ENCODE measurements around the gene CCDC148. TPM values are rescaled to one million over a fixed set of nuclear protein-coding genes. Genes with fewer than 3 reads are reported as not detected.
A peak's percentile ranks its signal among the peaks of the same experiment; 100 is the strongest.

CCDC148 gene
- polyA plus RNA-seq, 3 donors = not detected

- Histone ChIP-seq H3K27me3 (ENCODE audit: control insufficient read depth in 2 of 2, insufficient read depth in 2 of 2, low read length in 2 of 2) (no peaks in the 10 kb centered on the region), H4K20me1 (ENCODE audit: insufficient read depth, low read length) (no peaks in the 10 kb centered on the region), H3K4me1 (ENCODE audit: control insufficient read depth in 1 of 2, insufficient read depth in 2 of 2, low read length in 2 of 2) (peaks cover 4 to 15% of the 10 kb centered on the region in 2 donors), H3K27ac (ENCODE audit: low read depth in 1 of 2, low read length in 2 of 2) (no peak overlapping the region), H3K4me3 (replicated peaks in 1 of 3; ENCODE audit: low read depth in 2 of 3, low read length in 3 of 3) (no peak overlapping the region), H3K9ac (ENCODE audit: insufficient read depth, low read length, poor library complexity, severe bottlenecking) (no peak overlapping the region), H3K36me3 (replicated peaks in 1 of 2; ENCODE audit: control insufficient read depth in 1 of 2, insufficient read depth in 2 of 2, low read length in 2 of 2) (no peaks in the 10 kb centered on the region), H3K4me2 (replicated peaks; ENCODE audit: extremely low read depth, low read length, poor library complexity, severe bottlenecking) (no peak overlapping the region), H3K9me3 (replicated peaks in 1 of 2; ENCODE audit: control insufficient read depth in 1 of 2, insufficient read depth in 1 of 2, low read length in 2 of 2) (no peaks in the 10 kb centered on the region), H2AFZ (ENCODE audit: insufficient read depth, low read depth, low read length, poor library complexity, severe bottlenecking) (no peak overlapping the region), H3K79me2 (ENCODE audit: insufficient read depth, low read length) (no peaks in the 10 kb centered on the region)
- Mint-ChIP-seq H3K4me3 (no peak overlapping the region), H3K36me3 (no peaks in the 10 kb centered on the region), H3K9me3 (no peaks in the 10 kb centered on the region), H3K27me3 (ENCODE audit: low read depth in 3 of 3) (peaks cover 0 to 2% (median 0%) of the 10 kb centered on the region in 3 donors), H3K27ac (no peak overlapping the region), H3K4me1 (peaks cover 17% of the 10 kb centered on the region)
- DNase-seq = no peak
- no CpG with 5 or more reads among the region's 2 CpGs for WGBS (ENCODE audit: insufficient coverage)
- no peak for TF ChIP-seq CTCF (IDR thresholded peaks at IDR 0.05)
- intact Hi-C loops (cut with micrococcal nuclease) = no loop called here
These were observed 263.8 kb downstream of the CCDC148 start for GRCh38 chr2:158192515-158193443.

- DNase-seq = no peak
- TF ChIP-seq CTCF (IDR thresholded peaks at IDR 0.05) = no peak
These were observed 265.3 kb downstream of the CCDC148 start for GRCh38 chr2:158191076-158191895.

More at GRCh38 chr2:158191076-158191895, 265.3 kb downstream of the CCDC148 start:
- H3K4me1 ChIP-seq (ENCODE audit: control insufficient read depth in 1 of 2, insufficient read depth in 2 of 2, low read length in 2 of 2) = peaks cover 0 to under 1% of the 10 kb centered on the region in 2 donors
- no peaks in the 10 kb centered on the region for H3K36me3 ChIP-seq (replicated peaks in 1 of 2; ENCODE audit: control insufficient read depth in 1 of 2, insufficient read depth in 2 of 2, low read length in 2 of 2)
- intact Hi-C loops (cut with micrococcal nuclease) = no loop called here
- no peak overlapping the region for H3K4me3 ChIP-seq (replicated peaks in 1 of 3; ENCODE audit: low read depth in 2 of 3, low read length in 3 of 3)
- H3K4me1 Mint-ChIP-seq = peaks cover 4% of the 10 kb centered on the region
- no peaks in the 10 kb centered on the region for H4K20me1 ChIP-seq (ENCODE audit: insufficient read depth, low read length)
- peak overlapping the region in 1 of 7 donors; percentile 2 for H3K27ac Mint-ChIP-seq
- no peak overlapping the region for H3K4me3 Mint-ChIP-seq
- H3K27ac ChIP-seq (ENCODE audit: low read depth in 1 of 2, low read length in 2 of 2) = no peak overlapping the region
- 60% methylated on average over 1 of the region's 7 CpGs for WGBS (ENCODE audit: insufficient coverage)
- no peak overlapping the region for H3K9ac ChIP-seq (ENCODE audit: insufficient read depth, low read length, poor library complexity, severe bottlenecking)
- H2AFZ ChIP-seq (ENCODE audit: insufficient read depth, low read depth, low read length, poor library complexity, severe bottlenecking) = no peak overlapping the region
- no peaks in the 10 kb centered on the region for H3K79me2 ChIP-seq (ENCODE audit: insufficient read depth, low read length)
- H3K27me3 ChIP-seq (ENCODE audit: control insufficient read depth in 2 of 2, insufficient read depth in 2 of 2, low read length in 2 of 2) = no peaks in the 10 kb centered on the region
- H3K9me3 ChIP-seq (replicated peaks in 1 of 2; ENCODE audit: control insufficient read depth in 1 of 2, insufficient read depth in 1 of 2, low read length in 2 of 2) = no peaks in the 10 kb centered on the region
- H3K36me3 Mint-ChIP-seq = no peaks in the 10 kb centered on the region
- no peak overlapping the region for H3K4me2 ChIP-seq (replicated peaks; ENCODE audit: extremely low read depth, low read length, poor library complexity, severe bottlenecking)
- no peaks in the 10 kb centered on the region for H3K9me3 Mint-ChIP-seq
- H3K27me3 Mint-ChIP-seq (ENCODE audit: low read depth in 3 of 3) = peaks cover 0 to 2% (median 0%) of the 10 kb centered on the region in 3 donors
